H1 (cell line): ENCODE results near the gene HGD. TPM values are rescaled to one million over a fixed set of nuclear protein-coding genes. Genes with fewer than 3 reads are reported as not detected.

ENCODE experiments used
- CTCF ChIA-PET: fragments of 300-600 bp; sonication (Branson Sonifier 250); formaldehyde crosslinking; loops from one replicate; lab custom pipeline; 2021; ENCODE audit not compliant: partially characterized antibody; lab: Charles Lee
- POLR2A ChIA-PET: fragments of 300-600 bp; sonication (Branson Sonifier 250); formaldehyde crosslinking; loops from one replicate; lab custom pipeline; 2021; ENCODE audit warnings: inconsistent platforms; ENCODE audit not compliant: partially characterized antibody; lab: Charles Lee
- DNase-seq, 2 experiments: peaks; one replicate each; pipeline versions ENCODE4 v3.0.0 to v3.0.0-alpha.2; 2010 to 2022; ENCODE audit warnings: low spot score in 2 of 2, low read depth in 1 of 2, mixed read lengths in 1 of 2
- FAIRE-seq: peaks from 2 replicates; lab custom pipeline; 2011; peaks lifted over from hg19 to GRCh38; lab: Jason Lieb, UNC
- H2AFZ ChIP-seq: 2 replicates; pipeline ENCODE4 v1.8.1; 2012; ENCODE audit warnings: low read length, inconsistent platforms
- H2AK5ac ChIP-seq: 2 replicates; pipeline ENCODE4 v1.6.1; 2013; ENCODE audit warnings: low read depth, low read length
- H2BK120ac ChIP-seq: replicated peaks from 2 replicates; pipeline ENCODE3; 2013; ENCODE audit warnings: low read depth, low read length, inconsistent platforms
- H2BK12ac ChIP-seq: 2 replicates; pipeline ENCODE4 v1.6.1; 2013; ENCODE audit warnings: low read depth, low read length
- H2BK15ac ChIP-seq: 2 replicates; pipeline ENCODE4 v1.6.1; 2013; ENCODE audit warnings: low read length
- H2BK20ac ChIP-seq: 2 replicates; pipeline ENCODE4 v1.6.1; 2013; ENCODE audit warnings: low read length
- H2BK5ac ChIP-seq: 2 replicates; pipeline ENCODE4 v1.6.1; 2013; ENCODE audit warnings: low read depth, low read length
- H3K14ac ChIP-seq: 2 replicates; pipeline ENCODE4 v1.6.1; 2013; ENCODE audit warnings: inconsistent platforms; ENCODE audit not compliant: insufficient read length
- H3K18ac ChIP-seq: 2 replicates; pipeline ENCODE4 v1.6.1; 2013; ENCODE audit warnings: low read length; ENCODE audit errors: extremely low read depth
- H3K23ac ChIP-seq: 2 replicates; pipeline ENCODE4 v1.6.1; 2013; ENCODE audit warnings: inconsistent platforms; ENCODE audit not compliant: insufficient read length
- H3K23me2 ChIP-seq: 2 replicates; pipeline ENCODE4 v1.6.1; 2013; ENCODE audit warnings: low read depth, low read length
- H3K27ac ChIP-seq: 2 replicates; pipeline ENCODE4 v1.6.1; 2011; ENCODE audit warnings: low read depth, low read length, inconsistent platforms
- H3K27me3 ChIP-seq, 4 experiments: replicated peaks in 1 of 4; 1 replicate in 1 of 4; 2 replicates in 3 of 4; pipeline versions ENCODE4 v1.6.1 to v1.8.1; 2011 to 2013; ENCODE audit warnings: low read length in 3 of 4, mild to moderate bottlenecking in 3 of 4, inconsistent platforms in 2 of 4, mixed read lengths in 2 of 4, moderate library complexity in 1 of 4; ENCODE audit not compliant: control insufficient read depth in 3 of 4, insufficient read depth in 3 of 4; ENCODE audit errors: extremely low read depth in 1 of 4
- H3K36me3 ChIP-seq, 4 experiments: 2 replicates each; pipeline versions ENCODE4 v1.6.1 to v1.8.1; 2011 to 2013; ENCODE audit warnings: mild to moderate bottlenecking in 4 of 4, low read length in 3 of 4, moderate library complexity in 2 of 4, control low read depth in 1 of 4, inconsistent platforms in 1 of 4; ENCODE audit not compliant: insufficient read depth in 4 of 4, control insufficient read depth in 2 of 4
- H3K4ac ChIP-seq: replicated peaks from 2 replicates; pipeline ENCODE3; 2013; ENCODE audit warnings: low read length, low read depth, mixed read lengths, inconsistent platforms; ENCODE audit not compliant: insufficient read length
- H3K4me1 ChIP-seq, 4 experiments: replicated peaks in 1 of 4; 1 replicate in 1 of 4; 2 replicates in 3 of 4; pipeline versions ENCODE4 v1.6.1 to v1.8.1; 2011 to 2013; ENCODE audit warnings: low read length in 3 of 4, inconsistent platforms in 2 of 4, mixed read lengths in 1 of 4; ENCODE audit not compliant: insufficient read depth in 4 of 4, control insufficient read depth in 3 of 4
- H3K4me2 ChIP-seq, 2 experiments: 2 replicates each; pipeline versions ENCODE4 v1.6.1 to v1.8.1; 2011 to 2013; ENCODE audit warnings: low read depth in 2 of 2, low read length in 2 of 2, control low read depth in 1 of 2, inconsistent platforms in 1 of 2, mild to moderate bottlenecking in 1 of 2; ENCODE audit not compliant: insufficient read depth in 1 of 2
- H3K4me3 ChIP-seq, 4 experiments: fragments of 200-600, 300-600 bp in 1 of 4; sonication (generic), shearing (Covaris generic), sonication (Bioruptor Twin) in 1 of 4; 2 replicates each; pipeline versions ENCODE4 v1.5.1 to v1.8.1; 2011 to 2016; ENCODE audit warnings: low read length in 4 of 4, low read depth in 3 of 4, control low read depth in 2 of 4, inconsistent platforms in 2 of 4, mild to moderate bottlenecking in 2 of 4, mixed read lengths in 1 of 4, moderate library complexity in 1 of 4; ENCODE audit not compliant: insufficient read depth in 2 of 4; ENCODE audit errors: extremely low read depth in 1 of 4
- H3K56ac ChIP-seq: replicated peaks from 2 replicates; pipeline ENCODE3; 2013; ENCODE audit warnings: low read depth, mild to moderate bottlenecking, mixed read lengths, low read length, inconsistent platforms; ENCODE audit not compliant: insufficient read length
- H3K79me1 ChIP-seq: 2 replicates; pipeline ENCODE4 v1.6.1; 2013; ENCODE audit warnings: low read depth, low read length, control low read depth
- H3K79me2 ChIP-seq, 2 experiments: 2 replicates each; pipeline versions ENCODE4 v1.6.1 to v1.8.1; 2012 to 2013; ENCODE audit warnings: low read length in 2 of 2, mild to moderate bottlenecking in 2 of 2, inconsistent platforms in 1 of 2; ENCODE audit not compliant: insufficient read depth in 2 of 2, control insufficient read depth in 1 of 2
- H3K9ac ChIP-seq, 4 experiments: replicated peaks in 1 of 4; 1 replicate in 1 of 4; 2 replicates in 3 of 4; pipeline versions ENCODE4 v1.6.1 to v1.8.1; 2011 to 2013; ENCODE audit warnings: low read depth in 3 of 4, low read length in 3 of 4, control low read depth in 2 of 4, mild to moderate bottlenecking in 2 of 4, moderate library complexity in 2 of 4, inconsistent platforms in 1 of 4; ENCODE audit errors: extremely low read depth in 1 of 4
- H3K9me3 ChIP-seq, 2 experiments: 2 replicates each; pipeline versions ENCODE4 v1.6.1 to v1.8.1; 2012 to 2013; ENCODE audit warnings: mild to moderate bottlenecking in 2 of 2, moderate library complexity in 2 of 2, control low read depth in 1 of 2, inconsistent platforms in 1 of 2, low read depth in 1 of 2, low read length in 1 of 2, mixed read lengths in 1 of 2; ENCODE audit not compliant: insufficient read depth in 2 of 2
- H4K20me1 ChIP-seq, 2 experiments: replicated peaks in 1 of 2; 2 replicates each; pipeline versions ENCODE3 to v1.8.1; 2011 to 2013; ENCODE audit warnings: inconsistent platforms in 2 of 2, low read length in 2 of 2, mild to moderate bottlenecking in 1 of 2; ENCODE audit not compliant: insufficient read depth in 2 of 2, control insufficient read depth in 1 of 2
- H4K5ac ChIP-seq: 2 replicates; pipeline ENCODE4 v1.6.1; 2013; ENCODE audit warnings: low read length, low read depth, mixed read lengths, inconsistent platforms; ENCODE audit not compliant: insufficient read length
- H4K8ac ChIP-seq: 2 replicates; pipeline ENCODE4 v1.8.0; 2013; ENCODE audit warnings: mild to moderate bottlenecking, moderate library complexity, low read length, inconsistent platforms; ENCODE audit not compliant: insufficient read depth; ENCODE audit errors: extremely low read depth
- H4K91ac ChIP-seq: replicated peaks from 2 replicates; pipeline ENCODE3; 2013; ENCODE audit warnings: low read length, mixed read lengths, inconsistent platforms; ENCODE audit not compliant: insufficient read length
- ASH2L ChIP-seq: fragments of 200-600, 300-600 bp; sonication (generic); IDR thresholded peaks from one replicate; pipeline ENCODE4 v1.7.1; 2017; ENCODE audit warnings: low read length
- CTBP2 ChIP-seq: IDR thresholded peaks from 2 replicates; pipeline ENCODE4 v1.7.0; 2011; ENCODE audit warnings: borderline replicate concordance, mild to moderate bottlenecking, moderate library complexity, mixed read lengths, low read length; ENCODE audit not compliant: insufficient read depth, insufficient read length
- EZH2 ChIP-seq: fragments of 200-600 bp; sonication (generic); IDR thresholded peaks from 2 replicates; pipeline ENCODE4 v1.7.1; 2012; ENCODE audit warnings: low read depth, mild to moderate bottlenecking, moderate library complexity, low read length, inconsistent platforms; ENCODE audit not compliant: severe bottlenecking
- HDAC6 ChIP-seq: IDR thresholded peaks from one replicate; pipeline ENCODE4 v1.7.1; 2012; ENCODE audit warnings: low read depth, mild to moderate bottlenecking, inconsistent platforms, low read length, moderate library complexity
- KDM1A ChIP-seq: fragments of 200-600, 300-600 bp; sonication (generic); IDR thresholded peaks from 2 replicates; pipeline ENCODE4 v1.7.1; 2016; ENCODE audit warnings: mild to moderate bottlenecking, low read length, borderline replicate concordance
- KDM4A ChIP-seq: IDR thresholded peaks from one replicate; pipeline ENCODE4 v1.7.1; 2012; ENCODE audit warnings: low read depth, mild to moderate bottlenecking, moderate library complexity, low read length, inconsistent platforms; ENCODE audit not compliant: severe bottlenecking
- SAP30 ChIP-seq: fragments of 300-600 bp; sonication (generic); IDR thresholded peaks from 2 replicates; pipeline ENCODE4 v1.7.1; 2012; ENCODE audit warnings: low read length, moderate library complexity, mild to moderate bottlenecking, inconsistent platforms; ENCODE audit not compliant: insufficient read depth, insufficient replicate concordance
- SIX5 ChIP-seq: IDR thresholded peaks from 2 replicates; pipeline ENCODE4 v1.6.1; 2011; ENCODE audit warnings: mild to moderate bottlenecking, low read depth, low read length
- SP2 ChIP-seq: IDR thresholded peaks from 2 replicates; pipeline ENCODE4 v1.6.1; 2012; ENCODE audit warnings: mild to moderate bottlenecking, low read length, inconsistent platforms
- SUZ12 ChIP-seq: fragments of 200-600 bp; sonication (generic); IDR thresholded peaks from 2 replicates; pipeline ENCODE4 v1.6.1; 2012; ENCODE audit warnings: mild to moderate bottlenecking, inconsistent platforms, low read length, moderate library complexity, mixed read lengths
- YY1 ChIP-seq: IDR thresholded peaks from 2 replicates; pipeline ENCODE4 v1.6.1; 2011; ENCODE audit warnings: low read depth, mild to moderate bottlenecking, low read length
- WGBS, 2 experiments: shearing (Covaris generic) in 1 of 2; methylation state at CpG; one replicate each; pipeline versions ENCODE4 v1.1.6 to v1.1.7; 2013 to 2015; ENCODE audit warnings: low lambda C conversion rate in 2 of 2, mixed read lengths in 2 of 2, inconsistent platforms in 1 of 2, low coverage in 1 of 2, missing lambda C conversion rate in 1 of 2; ENCODE audit not compliant: insufficient replicate concordance in 2 of 2, insufficient coverage in 1 of 2, insufficient read length in 1 of 2; ENCODE audit errors: extremely low coverage in 1 of 2, missing lambda C conversion rate in 1 of 2; 5-methylcytosine and 5-hydroxymethylcytosine counted together
- polyA plus RNA-seq, 7 experiments: library from polyadenylated mRNA; depleted of rRNA in 3 of 7; stranded (reverse) in 5 of 7; unstranded in 2 of 7; fragments of >200 nt in 5 of 7; fragments of 200-250 nt in 2 of 7; gene quantifications; 1 replicate in 5 of 7; 2 replicates in 1 of 7; 4 replicates in 1 of 7; pipeline versions ENCODE4 v1.2.1 to v1.2.3, GENCODE V29; 2011 to 2013; ENCODE audit warnings: missing spikeins in 2 of 7, mixed read lengths in 2 of 7
- total RNA-seq: library from RNA; stranded (reverse); fragmentation: NEBNext Ultra II Directional; extraction: Animal tissue kit (Norgen Biotek cat#: 25700); gene quantifications from 2 replicates; pipeline ENCODE4 v1.2.1, GENCODE V29; 2021
- TF ChIP-seq, protein P1 (sequence below): IDR thresholded peaks from 2 replicates; pipeline ENCODE4 v1.6.1; 2012; ENCODE audit warnings: inconsistent platforms

The HGD gene
- total and polyA plus RNA-seq, 2 of the 8 experiments (the other 6 are each of a cell fraction or from before 2014, with no cell fraction given): 0.11 TPM; not detected in 1

DNA sequence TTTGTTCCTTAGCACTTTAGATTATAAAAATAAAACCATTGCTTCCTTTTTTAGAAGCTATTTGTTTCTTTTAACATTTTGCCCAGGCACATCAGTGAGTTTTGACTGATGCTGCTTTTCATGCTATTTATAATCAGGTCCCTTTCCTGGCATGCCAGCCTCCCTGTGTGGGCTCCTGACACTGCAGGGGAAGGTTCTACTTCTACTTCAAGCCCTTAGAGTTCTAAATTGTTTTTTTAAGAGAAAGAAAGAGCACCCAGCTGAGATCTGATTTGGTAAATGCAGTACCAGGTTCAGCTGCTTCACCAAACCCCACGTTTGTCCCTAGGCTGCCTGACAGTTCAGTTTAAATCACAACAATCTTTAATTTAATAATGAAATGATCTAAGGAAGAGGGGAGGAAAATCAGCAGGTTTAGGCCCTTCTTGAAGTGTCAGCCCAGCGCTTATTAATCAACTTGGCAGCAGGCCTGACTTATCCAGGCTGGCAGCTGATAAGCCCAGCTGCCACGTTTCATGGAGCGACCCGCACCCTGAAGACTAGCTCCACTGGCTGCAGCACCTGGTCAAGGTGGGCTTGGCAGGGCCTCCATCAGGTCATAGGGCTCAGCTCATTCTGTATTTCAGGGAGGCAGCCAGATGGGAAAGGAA lies 29.0 kb downstream of the HGD start:
- FAIRE-seq (no peak), DNase-seq (no peak)
- no peak overlapping the region for H4K8ac ChIP-seq
- H4K20me1 ChIP-seq: no peaks in the 10 kb centered on the region
- no peak overlapping the region for H3K4me2 ChIP-seq
- H4K5ac ChIP-seq: no peak overlapping the region
- H3K56ac ChIP-seq: no peak overlapping the region
- no peaks in the 10 kb centered on the region for H3K79me2 ChIP-seq
- H2BK5ac ChIP-seq: no peak overlapping the region
- H3K79me1 ChIP-seq: no peaks in the 10 kb centered on the region
- H3K4me3 ChIP-seq: no peak overlapping the region
- H3K23ac ChIP-seq: no peak overlapping the region
- H3K9me3 ChIP-seq: no peaks in the 10 kb centered on the region
- H3K4ac ChIP-seq: no peak overlapping the region
- H3K4me1 ChIP-seq: no peaks in the 10 kb centered on the region; a peak in 2 of 7 replicates
- no peaks in the 10 kb centered on the region for H3K36me3 ChIP-seq
- no peak overlapping the region for H2BK12ac ChIP-seq
- no peak overlapping the region for H3K18ac ChIP-seq
- H3K27me3 ChIP-seq: no peaks in the 10 kb centered on the region
- no peaks in the 10 kb centered on the region for H3K23me2 ChIP-seq
- peak overlapping the region; percentile 15; the same call in 1 of the 2 replicates for H2AFZ ChIP-seq
- no peak overlapping the region for H4K91ac ChIP-seq
- no peak overlapping the region for H2AK5ac ChIP-seq
- no peak overlapping the region for H2BK20ac ChIP-seq
- whole genome bisulfite sequencing, 2 experiments: 79% methylated on average over 5 of the region's 5 CpGs; no CpG with 5 or more reads in 1 of the 2 experiments
- H2BK15ac ChIP-seq: no peak overlapping the region
- no peak overlapping the region for H2BK120ac ChIP-seq
- H3K9ac ChIP-seq: no peak overlapping the region
- ChIA-PET POLR2A (interaction anchor here (2.1 kb wide), 1 partner anchor 56 kb away, joined by 6 read pairs; the partner anchor contains the start of gene NDUFB4), CTCF (interaction anchor here (0.7 to 1.0 kb wide), 2 partner anchors 142 to 458 kb away, joined by 3 read pairs; no protein-coding TSS in a partner anchor)
- H3K14ac ChIP-seq: no peak overlapping the region
- no peak overlapping the region for H3K27ac ChIP-seq
- no peak for TF ChIP-seq CTBP2
- TF ChIP-seq ASH2L: no peak
- TF ChIP-seq YY1: no peak
- TF ChIP-seq, protein P1, sequence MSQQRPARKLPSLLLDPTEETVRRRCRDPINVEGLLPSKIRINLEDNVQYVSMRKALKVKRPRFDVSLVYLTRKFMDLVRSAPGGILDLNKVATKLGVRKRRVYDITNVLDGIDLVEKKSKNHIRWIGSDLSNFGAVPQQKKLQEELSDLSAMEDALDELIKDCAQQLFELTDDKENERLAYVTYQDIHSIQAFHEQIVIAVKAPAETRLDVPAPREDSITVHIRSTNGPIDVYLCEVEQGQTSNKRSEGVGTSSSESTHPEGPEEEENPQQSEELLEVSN: no peak
- TF ChIP-seq SAP30: no peak
- no peak for TF ChIP-seq KDM4A
- TF ChIP-seq KDM1A: no peak
- no peak for TF ChIP-seq EZH2
- no peak for TF ChIP-seq HDAC6
- TF ChIP-seq SIX5: no peak
- no peak for TF ChIP-seq SP2
- no peak for TF ChIP-seq SUZ12
